Heart left ventricle (tissue), 13 donors: ENCODE results near the gene C2CD2.

ENCODE experiments used
- POLR2A ChIP-seq, 2 donors: fragments of 450-650 bp; IDR thresholded peaks; one replicate each; pipeline ENCODE4 v1.6.1; 2017; ENCODE audit warnings: antibody characterized with exemption in 2 of 2, mild to moderate bottlenecking in 2 of 2, moderate library complexity in 2 of 2
- TF ChIP-seq, protein P1 (sequence below), 12 donors: fragments of 200-600 bp; sonication (generic) in 4 of 12; IDR thresholded peaks; one replicate each; pipeline versions ENCODE4 v1.5.0 to v1.8.0; 2018 to 2022; ENCODE audit warnings: antibody characterized with exemption in 12 of 12, mild to moderate bottlenecking in 5 of 12
- donor health status: ischemic (EF 13 %, LVEDD 7.1; RV severe dilation, severe dysfunction).
- donor health status: DM: no; HTN: yes; CAD: no.
- donor health status: DM: no; HTN: no; CAD: no.
- donor health status: ischemic (EF 25% LVEDD 6.9; RV normal size, moderate dysfunction).
- donor health status: ischemic (EF 25% LVEDD 5.7; RV mildly dilated, moderate dysfunction).
- donor health status: ischemic (EF 35%, LVEDD 5.7; RV mildly dilated, moderate dysfunction).
- donor health status: nonischemic (EF 11% LVEDD 7.7; RV severe dilation, severe dysfunction).
- donor health status: DM: yes; HTN: yes; CAD: no.
- donor health status: PGD.
- donor health status: ischemic (EF 29% LVEDD 5.4; RV normal size, mild dysfunction).
- donor health status: nonischemic (EF 23%, LVEDD 6.1; RV moderate dilation, normal function).

DNA sequence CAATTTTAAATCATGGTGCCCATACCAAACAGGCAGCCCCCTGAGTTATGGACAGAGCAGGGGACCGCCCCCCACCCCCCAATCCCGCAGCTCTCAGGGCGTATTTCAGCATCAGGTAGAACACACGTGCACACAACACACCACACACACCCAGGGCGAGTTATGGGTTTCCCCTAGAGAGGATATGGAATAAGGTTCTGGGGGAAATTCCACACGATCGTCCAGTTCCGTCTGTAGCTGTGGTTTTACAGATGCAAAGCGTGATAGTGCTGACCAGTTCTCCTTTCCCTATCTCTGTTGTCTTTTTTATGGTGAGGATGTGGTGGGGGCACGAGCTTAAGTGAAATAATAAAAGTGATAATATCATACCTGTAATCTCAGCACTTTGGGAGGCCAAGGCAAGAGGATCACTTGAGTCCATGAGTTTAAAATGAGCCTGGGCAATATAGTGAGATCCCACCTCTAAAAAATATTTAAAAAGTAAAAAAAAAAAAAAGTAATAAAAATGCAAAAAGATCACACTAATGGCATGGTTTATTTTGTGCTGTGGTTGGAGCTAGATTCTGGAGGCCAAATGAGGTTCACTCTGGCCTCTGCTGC, 25.1 kb downstream of the C2CD2 start:
- TF ChIP-seq, protein P1, sequence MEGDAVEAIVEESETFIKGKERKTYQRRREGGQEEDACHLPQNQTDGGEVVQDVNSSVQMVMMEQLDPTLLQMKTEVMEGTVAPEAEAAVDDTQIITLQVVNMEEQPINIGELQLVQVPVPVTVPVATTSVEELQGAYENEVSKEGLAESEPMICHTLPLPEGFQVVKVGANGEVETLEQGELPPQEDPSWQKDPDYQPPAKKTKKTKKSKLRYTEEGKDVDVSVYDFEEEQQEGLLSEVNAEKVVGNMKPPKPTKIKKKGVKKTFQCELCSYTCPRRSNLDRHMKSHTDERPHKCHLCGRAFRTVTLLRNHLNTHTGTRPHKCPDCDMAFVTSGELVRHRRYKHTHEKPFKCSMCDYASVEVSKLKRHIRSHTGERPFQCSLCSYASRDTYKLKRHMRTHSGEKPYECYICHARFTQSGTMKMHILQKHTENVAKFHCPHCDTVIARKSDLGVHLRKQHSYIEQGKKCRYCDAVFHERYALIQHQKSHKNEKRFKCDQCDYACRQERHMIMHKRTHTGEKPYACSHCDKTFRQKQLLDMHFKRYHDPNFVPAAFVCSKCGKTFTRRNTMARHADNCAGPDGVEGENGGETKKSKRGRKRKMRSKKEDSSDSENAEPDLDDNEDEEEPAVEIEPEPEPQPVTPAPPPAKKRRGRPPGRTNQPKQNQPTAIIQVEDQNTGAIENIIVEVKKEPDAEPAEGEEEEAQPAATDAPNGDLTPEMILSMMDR (IDR thresholded peaks at IDR 0.05), result no peak
- TF ChIP-seq POLR2A (IDR thresholded peaks at IDR 0.05), result no peak
